Breast epithelium (tissue), 3 donors: ENCODE measurements around the gene TRIM10.

Source experiments
- CTCF ChIP-seq, 3 donors: fragments of 450-650 bp; IDR thresholded peaks; one replicate each; pipeline ENCODE4 v1.5.1; 2016 to 2017; ENCODE audit warnings: antibody characterized with exemption in 3 of 3, mild to moderate bottlenecking in 3 of 3, moderate library complexity in 3 of 3
- POLR2A ChIP-seq: fragments of 450-650 bp; IDR thresholded peaks from one replicate; pipeline ENCODE4 v1.6.1; 2016; ENCODE audit warnings: antibody characterized with exemption, mild to moderate bottlenecking, moderate library complexity
- POLR2AphosphoS5 ChIP-seq, 3 donors: sonication (generic); formaldehyde crosslinking; IDR thresholded peaks; one replicate each; pipeline ENCODE4 v1.6.1; 2017; ENCODE audit warnings: antibody characterized with exemption in 3 of 3

- TF ChIP-seq CTCF (IDR thresholded peaks at IDR 0.05) (no peak), POLR2A (no peak), POLR2AphosphoS5 (IDR thresholded peaks at IDR 0.05) (no peak)
Observed at GRCh38 chr6:30152910-30153610, 8.0 kb downstream of the TRIM10 start.
